HG03159 (cell line): ENCODE measurements around the gene SMIM21.

Source experiments
- ATAC-seq: cut with Tn5 transposase; IDR thresholded peaks from one replicate; pipeline ENCODE4 v1.9.1; 2021; ENCODE audit warnings: mild to moderate bottlenecking, moderate library complexity; ENCODE audit not compliant: unreplicated experiment

SMIM21 gene

DNA sequence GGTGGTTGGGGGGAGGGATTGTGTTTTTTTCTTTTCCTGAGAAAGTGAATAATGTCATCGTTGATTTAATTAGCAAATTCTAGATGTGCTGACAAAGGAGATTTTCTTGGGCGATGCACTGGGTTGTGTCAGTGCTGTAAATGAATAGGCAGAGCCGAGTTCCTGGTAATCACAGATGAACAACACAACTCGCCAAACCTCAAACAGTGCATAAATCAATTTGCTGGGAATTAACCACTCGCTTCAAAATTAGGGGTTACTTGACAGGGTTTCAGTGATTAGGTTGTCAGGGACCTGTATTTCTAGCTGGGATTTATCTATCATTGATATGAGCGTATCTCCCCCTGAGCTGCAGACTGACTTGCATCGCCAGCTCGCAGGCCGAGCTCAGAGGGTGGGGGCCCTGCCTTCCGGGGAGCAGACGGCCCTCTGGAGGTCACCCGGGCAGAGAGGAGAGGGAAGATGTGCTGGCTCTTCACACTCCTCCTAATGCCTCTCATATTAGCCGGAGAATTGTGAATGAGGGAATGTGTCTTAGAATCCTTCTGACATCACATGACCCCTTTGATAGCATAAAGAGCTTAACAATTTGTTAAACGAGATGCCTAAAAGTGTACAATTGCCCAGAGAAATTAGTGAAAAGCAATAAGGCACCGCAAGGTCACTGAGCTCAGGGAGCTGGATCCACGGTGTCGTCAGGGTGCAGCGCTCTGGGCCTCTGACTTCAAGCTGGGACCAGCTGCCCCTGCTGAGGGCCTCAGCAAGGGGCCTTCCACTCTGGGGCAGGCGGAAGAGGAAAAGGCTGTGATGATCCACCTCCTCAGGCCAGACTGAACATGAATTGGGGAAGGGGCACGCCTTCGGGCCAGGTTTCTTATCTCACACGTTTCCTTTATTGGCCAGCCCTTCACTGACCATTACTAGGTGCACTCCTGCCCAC, 48.9 kb downstream of the SMIM21 start:
- ATAC-seq: no peak

DNA sequence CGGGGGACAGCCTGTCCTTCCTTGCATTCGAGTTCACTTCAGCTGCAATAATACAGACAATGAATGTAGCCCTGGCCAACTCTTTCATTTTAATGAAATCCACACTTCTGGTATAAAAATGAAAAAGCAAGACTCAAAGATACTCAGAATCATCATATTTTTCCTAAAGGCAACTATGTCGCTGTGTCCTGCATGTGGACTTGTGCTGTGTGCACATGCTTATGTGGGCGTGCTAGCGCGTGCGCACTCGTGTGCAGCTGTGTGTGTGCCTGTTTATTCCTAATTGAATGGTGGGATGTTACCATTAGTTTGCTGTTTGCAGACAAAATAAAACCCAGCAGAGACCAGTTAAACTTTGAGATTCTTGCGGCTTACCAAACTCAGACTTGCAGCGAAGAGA, 49.6 kb downstream of the SMIM21 start:
- ATAC-seq: no peak

DNA sequence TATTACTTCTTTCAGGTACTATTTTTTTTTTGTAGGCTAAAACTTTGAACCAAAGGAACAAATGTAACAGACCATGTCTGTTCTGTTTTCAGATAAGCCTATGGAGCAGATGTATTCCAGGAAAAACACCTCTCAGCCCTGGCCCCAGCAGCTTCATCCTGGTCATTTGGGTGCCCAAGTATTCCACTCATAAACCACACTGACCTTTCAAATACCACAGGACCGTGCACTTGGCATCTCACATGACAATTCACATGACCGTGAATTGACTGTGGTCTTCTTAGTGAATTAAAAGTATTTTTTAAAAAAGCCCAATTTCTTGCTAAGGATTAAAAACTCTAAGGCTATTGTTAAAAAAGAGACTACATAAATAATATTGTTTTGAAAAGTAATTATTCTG, 50.2 kb downstream of the SMIM21 start:
- ATAC-seq: no peak

DNA sequence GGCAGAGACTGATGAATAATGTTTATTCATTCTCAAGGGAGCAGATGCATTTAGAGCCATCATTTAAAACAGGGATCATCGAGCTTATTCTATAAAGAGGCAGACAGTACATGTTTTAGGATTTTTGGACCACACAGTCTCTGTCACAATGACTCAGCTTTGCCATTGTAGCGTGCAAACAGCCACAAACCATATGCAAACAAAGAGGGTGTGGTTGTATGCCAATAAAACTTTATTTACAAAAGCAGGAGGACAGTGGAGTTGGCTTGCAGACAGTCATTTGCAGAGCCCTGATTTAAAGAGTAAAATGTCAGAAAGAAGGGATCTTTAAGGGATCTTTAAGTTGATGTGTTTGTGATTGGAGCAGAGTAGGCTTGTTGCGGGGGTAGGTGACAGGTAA, 51.5 kb downstream of the SMIM21 start:
- no peak for ATAC-seq

DNA sequence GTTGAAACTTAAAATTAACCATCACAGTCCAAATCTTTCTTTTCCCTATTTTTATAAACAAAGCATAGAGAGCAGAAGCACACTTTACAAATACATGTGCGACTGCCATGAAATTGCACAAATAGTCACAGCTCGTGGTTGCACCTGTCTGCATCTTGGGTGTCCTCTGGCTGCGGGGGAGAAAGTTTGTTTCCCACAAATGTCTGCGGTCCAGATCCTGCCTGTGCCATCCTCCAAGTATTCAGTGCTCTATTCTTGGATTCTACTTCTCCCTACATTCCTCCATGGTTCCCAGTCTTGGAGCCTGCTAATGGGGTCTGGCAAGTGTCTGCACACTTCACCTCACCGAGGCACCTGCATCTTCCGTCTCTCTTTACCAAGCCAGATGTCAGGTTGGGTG, 52.2 kb downstream of the SMIM21 start:
- no peak for ATAC-seq

DNA sequence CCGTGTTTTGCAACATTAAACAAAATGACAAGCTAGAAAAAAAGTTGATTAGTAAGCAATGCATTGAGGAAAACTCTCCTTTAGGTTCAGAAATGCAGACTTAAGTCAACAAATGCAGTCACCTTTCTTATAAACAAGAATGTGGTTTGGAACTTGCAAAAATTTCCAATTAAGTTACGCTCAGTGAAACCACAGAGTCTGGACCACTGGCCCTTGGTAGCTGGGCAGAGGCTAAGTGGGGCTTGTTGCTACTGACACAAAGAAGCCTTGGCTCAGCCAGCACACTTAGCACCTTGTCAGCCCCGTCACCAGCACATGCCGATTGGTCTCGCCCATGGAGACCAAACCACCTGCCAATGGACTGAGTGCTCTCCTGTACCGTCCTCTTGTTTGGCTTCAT, 53.0 kb downstream of the SMIM21 start:
- no peak for ATAC-seq

DNA sequence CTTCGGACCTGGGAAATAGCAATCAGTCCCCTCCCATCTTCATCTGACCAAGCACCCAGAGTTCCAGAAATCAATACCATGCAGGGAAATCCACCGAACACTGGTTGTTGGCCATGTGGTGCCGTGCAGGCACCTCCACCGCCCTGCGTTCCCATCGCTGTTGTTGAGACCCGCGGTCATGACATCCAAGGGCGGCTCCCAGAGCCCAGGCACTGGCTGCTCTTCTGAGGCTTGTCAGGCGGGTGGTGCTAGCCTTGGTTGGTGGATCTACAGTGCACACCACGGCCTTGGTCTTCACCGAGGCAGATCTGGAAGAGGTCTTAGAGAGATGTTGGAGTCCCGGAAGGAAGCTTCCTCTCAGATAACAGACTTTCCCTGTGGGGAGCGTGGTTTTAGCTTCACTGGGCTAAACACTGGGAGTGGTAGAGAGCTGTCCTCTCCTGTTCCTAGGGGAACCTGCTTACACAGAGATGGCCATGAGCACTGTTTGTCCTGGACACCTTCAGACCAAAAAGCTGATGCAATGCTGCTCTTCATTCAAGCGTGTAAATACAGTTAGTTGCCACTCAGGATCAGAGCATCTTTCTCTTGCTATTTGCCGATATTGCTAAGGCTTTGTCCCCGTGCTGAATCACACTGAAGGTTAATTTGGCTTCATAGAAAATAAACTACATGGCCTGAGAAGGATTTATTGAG, 58.3 kb downstream of the SMIM21 start:
- no peak for ATAC-seq

DNA sequence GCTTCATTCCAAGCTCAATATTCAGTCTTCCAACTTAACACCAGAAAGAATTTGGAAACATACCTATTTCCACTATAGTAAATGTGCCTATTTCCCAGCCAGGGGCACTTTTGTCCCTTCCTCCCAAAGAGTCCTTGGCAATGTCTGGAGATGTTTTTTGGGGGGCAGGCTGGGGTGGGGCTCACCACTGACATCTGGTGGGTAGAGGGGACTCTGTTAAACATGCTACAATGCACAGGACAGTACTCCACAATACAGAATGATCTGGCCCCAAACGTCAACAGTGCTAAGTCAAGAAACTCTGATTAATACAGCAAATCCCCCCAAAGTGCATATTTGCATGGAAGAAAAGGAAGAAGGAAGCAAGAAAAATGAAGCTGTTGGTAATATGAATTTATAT, 61.7 kb downstream of the SMIM21 start:
- no peak for ATAC-seq

DNA sequence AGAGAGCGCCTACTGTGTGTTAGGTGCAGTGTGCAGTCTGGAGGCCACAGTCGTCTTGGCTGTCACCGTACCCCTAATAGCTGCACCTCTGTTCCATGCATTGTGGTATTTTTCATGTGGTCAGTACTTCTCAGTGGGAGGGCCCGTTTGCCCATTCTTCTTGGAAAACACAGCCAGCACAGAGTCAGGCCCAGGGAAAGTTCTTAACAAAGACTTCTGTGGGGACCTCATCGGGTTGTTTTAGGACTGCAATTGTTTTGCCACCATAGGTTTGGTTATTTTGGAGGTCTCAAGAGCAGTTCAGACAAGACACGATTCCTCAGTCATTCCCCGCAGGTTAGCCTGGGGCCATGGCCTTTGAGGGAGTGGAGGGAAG, 62.3 kb downstream of the SMIM21 start:
- ATAC-seq: no peak

DNA sequence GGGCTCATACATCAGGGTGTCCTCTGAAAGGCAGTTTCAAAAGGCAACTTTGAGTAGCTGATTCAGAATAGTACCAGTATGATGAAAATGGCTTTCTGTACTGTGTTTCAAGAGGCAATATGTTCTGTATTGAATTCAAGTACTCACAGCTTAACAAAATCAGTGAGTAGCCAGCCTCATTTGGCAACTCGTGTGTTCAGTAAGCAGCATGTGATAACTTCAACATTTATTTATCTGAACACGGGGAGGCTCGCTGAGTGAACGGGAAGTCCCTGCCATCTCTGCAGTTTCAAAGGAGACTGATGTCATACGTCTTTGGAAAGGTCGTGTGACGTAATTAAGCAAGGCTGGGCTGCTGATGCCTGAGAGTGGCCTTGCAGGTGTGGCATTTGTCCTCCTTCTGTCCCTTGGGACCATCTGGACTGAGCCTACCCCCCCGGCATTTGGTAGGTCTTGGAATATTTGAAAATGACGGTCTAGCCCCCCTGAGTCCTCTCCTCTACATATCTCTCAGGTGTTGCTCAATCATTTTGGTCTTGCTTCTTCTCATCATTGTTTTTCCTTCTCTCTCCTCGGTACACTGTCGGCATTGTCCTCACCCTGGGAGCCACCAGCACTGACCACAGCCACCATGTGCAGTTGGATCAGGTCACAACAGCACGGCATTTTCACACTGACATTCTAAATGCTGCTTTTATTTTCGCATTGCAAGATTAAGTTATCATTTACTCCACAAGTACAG, 62.8 kb downstream of the SMIM21 start:
- ATAC-seq: no peak

DNA sequence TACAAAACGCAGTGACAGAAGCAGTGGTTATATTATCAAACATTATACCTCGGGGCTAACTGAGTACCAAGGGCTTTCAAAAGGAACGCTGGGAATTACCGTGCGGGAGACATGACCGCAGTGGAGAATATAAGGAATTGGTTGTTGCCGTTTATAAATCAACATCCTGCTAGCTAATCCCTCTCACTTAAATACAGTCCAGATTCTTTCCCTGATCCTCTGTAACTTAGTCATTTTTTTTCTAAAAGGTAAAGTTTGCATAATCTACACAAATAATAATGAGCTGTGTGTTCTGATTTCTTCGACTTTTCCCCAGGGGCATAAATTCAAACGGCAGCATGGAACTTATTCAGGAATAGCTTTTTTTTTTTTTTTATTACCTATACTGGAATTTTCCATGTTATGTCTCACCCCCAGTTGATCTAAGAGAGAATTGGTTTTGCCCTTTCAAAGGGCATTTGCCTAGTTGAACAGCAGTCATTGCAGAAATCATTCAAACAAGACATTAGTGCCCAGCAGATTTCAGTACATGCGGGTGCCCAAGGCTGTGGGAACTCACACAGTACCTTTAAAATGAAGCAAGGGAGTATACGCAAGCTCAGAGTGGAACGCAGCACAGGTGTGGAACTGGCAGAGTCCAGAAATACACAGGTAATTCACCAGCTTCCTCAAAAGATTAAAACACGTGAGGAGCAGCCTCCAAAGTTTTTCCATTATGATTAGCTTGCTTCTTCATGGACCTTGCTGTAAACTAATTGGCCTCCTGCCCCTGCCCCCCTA, 63.9 kb downstream of the SMIM21 start:
- no peak for ATAC-seq

DNA sequence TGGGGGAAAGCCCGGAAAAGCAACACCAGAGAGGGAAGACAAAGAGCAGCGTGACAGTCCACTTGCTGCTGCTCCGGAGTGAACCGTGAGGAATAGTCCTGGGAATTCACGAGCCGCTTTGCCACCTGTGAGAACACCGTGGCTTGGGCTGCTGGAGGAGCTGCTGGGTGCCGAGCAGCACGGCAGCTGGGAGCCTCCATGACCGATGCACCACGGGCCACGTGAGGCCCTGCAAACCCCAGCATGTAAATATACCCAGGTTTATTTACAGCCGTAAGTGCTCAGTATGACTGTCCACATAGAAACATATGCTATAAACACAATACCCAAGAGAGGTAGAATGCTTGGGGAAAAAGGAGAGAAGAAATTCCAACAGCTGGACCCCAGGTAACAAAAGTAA, 65.1 kb downstream of the SMIM21 start:
- no peak for ATAC-seq

DNA sequence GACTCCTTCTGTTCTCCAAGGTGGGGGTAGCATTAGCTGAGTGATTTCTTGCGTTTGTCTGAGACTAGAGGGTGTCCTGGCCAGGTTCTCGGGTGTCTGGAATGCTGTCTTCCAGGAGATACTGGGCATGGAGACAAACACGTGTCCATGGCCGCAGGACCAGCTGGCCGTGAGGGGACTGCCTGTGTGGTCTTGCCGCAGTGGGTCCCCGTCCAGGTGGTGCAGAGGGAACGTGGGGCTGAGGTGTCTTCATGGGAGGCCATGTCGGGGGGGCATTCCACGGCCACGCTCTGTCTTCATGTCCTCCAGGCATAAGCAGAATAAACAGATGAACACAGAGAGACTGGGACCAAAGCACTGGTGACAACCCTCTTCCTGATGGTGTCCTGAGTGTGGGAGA, 66.6 kb downstream of the SMIM21 start:
- ATAC-seq: no peak

DNA sequence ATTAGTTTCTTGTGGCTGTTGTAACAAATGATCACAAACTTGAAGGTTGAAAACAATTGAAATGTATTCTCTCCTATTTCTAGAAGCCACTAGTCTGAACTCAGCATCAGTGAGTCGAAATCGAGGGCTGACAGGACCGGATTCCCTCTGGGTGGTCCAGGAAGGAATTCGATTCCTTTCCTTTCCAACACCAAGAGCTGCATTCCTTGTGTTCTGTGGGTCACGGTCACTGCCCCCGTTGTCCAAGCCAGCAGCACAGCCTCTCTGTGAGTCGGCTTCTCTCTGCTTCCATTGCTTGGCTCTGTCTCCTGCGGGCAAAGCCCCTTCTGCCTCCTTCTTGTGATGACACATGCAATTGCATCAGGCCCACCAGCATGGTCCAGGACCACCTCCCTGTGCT, 67.3 kb downstream of the SMIM21 start:
- ATAC-seq: no peak
